HepG2 (cell line): ENCODE data around the gene C5orf34. TPM values are rescaled to one million over a fixed set of nuclear protein-coding genes. Genes with fewer than 3 reads are reported as not detected.

Experiments
- ATF2 ChIP-seq: sonication (generic); formaldehyde crosslinking; IDR thresholded peaks from 2 replicates; pipeline ENCODE4 v1.4.0; 2020; ENCODE audit warnings: missing genetic modification reagents
- CREB1 ChIP-seq, 2 experiments: fragments of 450-650 bp in 1 of 2; IDR thresholded peaks; 2 replicates each; pipeline ENCODE4 v1.6.1; 2016 to 2017; ENCODE audit warnings: control low read depth in 1 of 2, mild to moderate bottlenecking in 1 of 2, missing compliant biosample characterization in 1 of 2, missing genetic modification characterization in 1 of 2
- FOSL1 ChIP-seq: sonication (generic); formaldehyde crosslinking; IDR thresholded peaks from 2 replicates; pipeline ENCODE4 v1.9.0; 2021; ENCODE audit warnings: missing genetic modification reagents, borderline replicate concordance
- HNF4A ChIP-seq: sonication (generic); formaldehyde crosslinking; IDR thresholded peaks from 2 replicates; pipeline ENCODE4 v1.4.0; 2020; ENCODE audit warnings: missing genetic modification reagents
- MED8 ChIP-seq: sonication (generic); formaldehyde crosslinking; IDR thresholded peaks from 2 replicates; pipeline ENCODE4 v1.8.1; 2023; ENCODE audit warnings: mild to moderate bottlenecking, missing genetic modification reagents; ENCODE audit not compliant: insufficient replicate concordance
- MEIS2 ChIP-seq: sonication (generic); formaldehyde crosslinking; IDR thresholded peaks from 2 replicates; pipeline ENCODE4 v1.9.0; 2021; ENCODE audit warnings: mild to moderate bottlenecking, missing genetic modification reagents
- PHF5A ChIP-seq: IDR thresholded peaks from one replicate; pipeline ENCODE4 v1.6.1; 2018; ENCODE audit warnings: low read depth, missing genetic modification reagents; ENCODE audit not compliant: unreplicated experiment
- RARG ChIP-seq: sonication (generic); formaldehyde crosslinking; IDR thresholded peaks from 2 replicates; pipeline ENCODE4 v1.4.0; 2020; ENCODE audit warnings: low read depth, mild to moderate bottlenecking, missing genetic modification reagents
- ZBTB3 ChIP-seq: sonication (generic); formaldehyde crosslinking; IDR thresholded peaks from 2 replicates; pipeline ENCODE4 v1.4.0; 2020; ENCODE audit warnings: low read depth, mild to moderate bottlenecking, moderate library complexity, missing genetic modification reagents, borderline replicate concordance
- ZBTB7B ChIP-seq: sonication (generic); formaldehyde crosslinking; IDR thresholded peaks from 2 replicates; pipeline ENCODE4 v1.4.0; 2020; ENCODE audit warnings: missing genetic modification reagents
- ZHX2 ChIP-seq, 2 experiments: sonication (generic) in 1 of 2; formaldehyde crosslinking in 1 of 2; IDR thresholded peaks; 2 replicates each; pipeline versions ENCODE4 v1.6.1 to v1.9.0; 2014 to 2022; ENCODE audit warnings: antibody characterized with exemption in 1 of 2, borderline replicate concordance in 1 of 2, inconsistent platforms in 1 of 2, low read depth in 1 of 2, missing genetic modification reagents in 1 of 2
- ZNF12 ChIP-seq: sonication (generic); formaldehyde crosslinking; IDR thresholded peaks from 2 replicates; pipeline ENCODE4 v1.5.0; 2020; ENCODE audit warnings: missing genetic modification reagents
- ZNF160 ChIP-seq: sonication (generic); formaldehyde crosslinking; IDR thresholded peaks from 2 replicates; pipeline ENCODE4 v1.8.0; 2022; ENCODE audit warnings: mild to moderate bottlenecking, inconsistent platforms, missing genetic modification reagents
- ZNF20 ChIP-seq: sonication (generic); formaldehyde crosslinking; IDR thresholded peaks from 2 replicates; pipeline ENCODE4 v1.4.0; 2020; ENCODE audit warnings: mild to moderate bottlenecking, moderate library complexity, missing genetic modification reagents
- ZNF232 ChIP-seq: sonication (generic); formaldehyde crosslinking; IDR thresholded peaks from 2 replicates; pipeline ENCODE4 v1.4.0; 2020; ENCODE audit warnings: missing genetic modification reagents, borderline replicate concordance
- ZNF280B ChIP-seq: sonication (generic); formaldehyde crosslinking; IDR thresholded peaks from 2 replicates; pipeline ENCODE4 v1.5.0; 2020; ENCODE audit warnings: missing genetic modification reagents, mild to moderate bottlenecking, borderline replicate concordance
- ZNF629 ChIP-seq: sonication (generic); formaldehyde crosslinking; conservative IDR thresholded peaks from 2 replicates; pipeline ENCODE4 v1.5.0; 2020; ENCODE audit warnings: missing genetic modification reagents
- ZNF761 ChIP-seq: sonication (generic); formaldehyde crosslinking; conservative IDR thresholded peaks from 2 replicates; pipeline ENCODE4 v1.4.0; 2020; ENCODE audit warnings: mild to moderate bottlenecking, missing genetic modification reagents
- ZNF788 ChIP-seq: sonication (generic); formaldehyde crosslinking; IDR thresholded peaks from 2 replicates; pipeline ENCODE4 v1.5.0; 2020; ENCODE audit warnings: mild to moderate bottlenecking, missing genetic modification reagents, borderline replicate concordance
- polyA plus RNA-seq, 8 experiments: library from polyadenylated mRNA; depleted of rRNA in 3 of 8; stranded (reverse) in 7 of 8; unstranded in 1 of 8; fragments of >200 nt; fragmentation: Illumina TruSeq in 4 of 8; extraction: Trizol in 4 of 8; gene quantifications; 2 replicates each; pipeline versions ENCODE4 v1.2.1 to v1.2.3, GENCODE V29; 2011 to 2016; ENCODE audit warnings: low read depth in 4 of 8, missing spikeins in 1 of 8, mixed read lengths in 1 of 8; ENCODE audit not compliant: insufficient read depth in 1 of 8
- total RNA-seq, 5 experiments: library from RNA; depleted of rRNA; stranded (reverse); fragments of >200 nt; fragmentation: Illumina TruSeq; extraction: Trizol; gene quantifications; 2 replicates each; pipeline ENCODE4 v1.2.3, GENCODE V29; 2016; ENCODE audit warnings: low read depth in 1 of 5

Gene C5orf34
- total and polyA plus RNA-seq, 2 of the 13 experiments (the other 11 are each of a cell fraction or from before 2014, with no cell fraction given) = 3.2 to 6.4 TPM

- no peak for TF ChIP-seq ATF2 (CRISPR knock-in tag)
- no peak for TF ChIP-seq HNF4A (CRISPR knock-in tag)
- peak; percentile 65 for TF ChIP-seq ZHX2 (IDR thresholded peaks at IDR 0.05; ENCODE audit: low read depth)
- no peak for TF ChIP-seq ZHX2 (CRISPR knock-in tag; IDR thresholded peaks at IDR 0.05; ENCODE audit: borderline replicate concordance)
- TF ChIP-seq ZBTB3 (CRISPR knock-in tag) = peak; percentile 64; the same call in 1 of the 2 replicates
- TF ChIP-seq CREB1 (IDR thresholded peaks at IDR 0.05) = no peak
- TF ChIP-seq CREB1 (CRISPR knock-in tag; IDR thresholded peaks at IDR 0.05) = peak; percentile 66
- TF ChIP-seq PHF5A (CRISPR knock-in tag) = no peak
- no peak for TF ChIP-seq ZNF280B
- TF ChIP-seq ZNF629 (CRISPR knock-in tag) = no peak
- TF ChIP-seq RARG (CRISPR knock-in tag) = no peak
- no peak for TF ChIP-seq FOSL1 (CRISPR knock-in tag)
- 0 out of 2 replicates have a peak, but pooled peaks have one; percentile 29 for TF ChIP-seq ZNF12 (CRISPR knock-in tag)
- TF ChIP-seq MED8 = no peak
- TF ChIP-seq ZNF761 (CRISPR knock-in tag) = peak; percentile 55; the same call in 1 of the 2 replicates
- no peak for TF ChIP-seq ZBTB7B (CRISPR knock-in tag)
- peak; percentile 18; the same call in 1 of the 2 replicates for TF ChIP-seq ZNF160 (CRISPR knock-in tag)
- no peak for TF ChIP-seq MEIS2 (CRISPR knock-in tag)
- peak; percentile 50; the same call in 1 of the 2 replicates for TF ChIP-seq ZNF788
- TF ChIP-seq ZNF232 = no peak; the same call in 1 of the 2 replicates
- no peak for TF ChIP-seq ZNF20 (CRISPR knock-in tag)
Observed at GRCh38 chr5:43514816-43515677, at the start of gene C5orf34 (continued).
